SK-N-SH (cell line): ENCODE measurements around the gene IGSF9. TPM values are rescaled to one million over a fixed set of nuclear protein-coding genes. Genes with fewer than 3 reads are reported as not detected.

Source experiments
- CTCF ChIA-PET: fragments of 300-600, 350-600 bp; formaldehyde crosslinking; extraction: SDS; loops from one replicate; lab custom pipeline; 2021; lab: Yijun Ruan, JAX
- POLR2A ChIA-PET: fragments of 350-600 bp; sonication (Branson Sonifier 250); formaldehyde crosslinking; extraction: SDS; loops from one replicate; lab custom pipeline; 2020; ENCODE audit warnings: antibody characterized with exemption, inconsistent platforms; lab: Yijun Ruan, JAX
- DNase-seq: peaks from one replicate; pipeline ENCODE4 v3.0.0; 2012
- H2AFZ ChIP-seq: fragments of 200-600 bp; sonication (generic); 2 replicates; pipeline ENCODE4 v1.8.1; 2016; ENCODE audit warnings: antibody characterized with exemption, mild to moderate bottlenecking, low read depth
- H3F3A ChIP-seq: fragments of 200-600 bp; sonication (generic); replicated peaks from 2 replicates; pipeline ENCODE3; 2016; ENCODE audit warnings: antibody characterized with exemption, mild to moderate bottlenecking; ENCODE audit not compliant: insufficient read depth
- H3K27ac ChIP-seq, 2 experiments: fragments of 200-500 bp in 1 of 2; fragments of 200-600 bp in 1 of 2; sonication (Bioruptor generic) in 1 of 2; sonication (generic), shearing (Covaris generic) in 1 of 2; 2 replicates each; pipeline versions ENCODE4 v1.5.1 to v1.6.1; 2014 to 2016; ENCODE audit warnings: low read depth in 2 of 2, inconsistent platforms in 1 of 2, low read length in 1 of 2, mild to moderate bottlenecking in 1 of 2, mixed read lengths in 1 of 2
- H3K27me3 ChIP-seq: fragments of 200-600 bp; sonication (generic), shearing (Covaris generic); 2 replicates; pipeline ENCODE4 v1.6.1; 2016; ENCODE audit warnings: mixed run types; ENCODE audit not compliant: insufficient read depth
- H3K36me3 ChIP-seq, 2 experiments: fragments of 200-500 bp in 1 of 2; fragments of 200-600 bp in 1 of 2; sonication (Bioruptor generic) in 1 of 2; sonication (generic) in 1 of 2; replicated peaks in 1 of 2; 2 replicates each; pipeline versions ENCODE3 to v1.5.1; 2014 to 2016; ENCODE audit warnings: low read length in 1 of 2, mild to moderate bottlenecking in 1 of 2; ENCODE audit not compliant: insufficient read depth in 2 of 2, control insufficient read depth in 1 of 2
- H3K4me1 ChIP-seq, 2 experiments: fragments of 200-500 bp in 1 of 2; fragments of 200-600 bp in 1 of 2; sonication (Bioruptor generic) in 1 of 2; sonication (generic), shearing (Covaris generic) in 1 of 2; 2 replicates each; pipeline versions ENCODE4 v1.5.1 to v1.6.1; 2014 to 2016; ENCODE audit warnings: low read depth in 1 of 2, low read length in 1 of 2, mixed run types in 1 of 2; ENCODE audit not compliant: insufficient read depth in 2 of 2, control insufficient read depth in 1 of 2
- H3K4me2 ChIP-seq: fragments of 200-600 bp; sonication (generic), shearing (Covaris generic); 2 replicates; pipeline ENCODE4 v1.6.1; 2017; ENCODE audit warnings: mixed run types
- H3K4me3 ChIP-seq, 2 experiments: fragments of 200-500 bp in 1 of 2; fragments of 200-600 bp in 1 of 2; sonication (Bioruptor generic) in 1 of 2; sonication (generic), shearing (Covaris generic) in 1 of 2; 2 replicates each; pipeline versions ENCODE4 v1.5.1 to v1.8.1; 2014 to 2016; ENCODE audit warnings: low read depth in 2 of 2, inconsistent platforms in 1 of 2, low read length in 1 of 2, mild to moderate bottlenecking in 1 of 2, mixed read lengths in 1 of 2, moderate library complexity in 1 of 2
- H3K79me2 ChIP-seq: fragments of 200-600 bp; sonication (generic); 2 replicates; pipeline ENCODE4 v1.8.1; 2017; ENCODE audit warnings: mild to moderate bottlenecking; ENCODE audit not compliant: insufficient read depth
- H3K9ac ChIP-seq: fragments of 200-600 bp; sonication (generic); 2 replicates; pipeline ENCODE4 v1.6.1; 2017; ENCODE audit warnings: mixed run types
- H3K9me2 ChIP-seq: fragments of 200-600 bp; sonication (generic); 2 replicates; pipeline ENCODE4 v1.6.1; 2017; ENCODE audit warnings: mixed run types
- H3K9me3 ChIP-seq: fragments of 200-600 bp; sonication (generic); 2 replicates; pipeline ENCODE4 v1.6.1; 2017; ENCODE audit warnings: mixed run types, mild to moderate bottlenecking, moderate library complexity
- H4K20me1 ChIP-seq: fragments of 200-600 bp; sonication (generic); 2 replicates; pipeline ENCODE4 v1.6.1; 2017; ENCODE audit warnings: mild to moderate bottlenecking, mixed run types; ENCODE audit not compliant: insufficient read depth
- CTCF ChIP-seq: fragments of 200-600 bp; sonication (generic); IDR thresholded peaks from 2 replicates; pipeline ENCODE4 v1.6.1; 2017; ENCODE audit warnings: antibody characterized with exemption, mild to moderate bottlenecking, moderate library complexity
- ELF1 ChIP-seq: IDR thresholded peaks from 2 replicates; pipeline ENCODE4 v1.4.0; 2012
- EZH2phosphoT487 ChIP-seq: fragments of 200-600 bp; sonication (generic); IDR thresholded peaks from 2 replicates; pipeline ENCODE4 v1.6.1; 2017; ENCODE audit warnings: low read depth, mixed run types, mild to moderate bottlenecking, antibody characterized with exemption, moderate library complexity, borderline replicate concordance
- FOXJ3 ChIP-seq: sonication (generic); formaldehyde crosslinking; IDR thresholded peaks from 2 replicates; pipeline ENCODE4 v1.5.1; 2020; ENCODE audit warnings: mild to moderate bottlenecking, missing genetic modification reagents
- GABPA ChIP-seq: IDR thresholded peaks from 2 replicates; pipeline ENCODE4 v1.4.0; 2012; ENCODE audit warnings: low read depth, mild to moderate bottlenecking
- JUND ChIP-seq: IDR thresholded peaks from 2 replicates; pipeline ENCODE4 v1.4.0; 2012
- MEF2A ChIP-seq: IDR thresholded peaks from 2 replicates; pipeline ENCODE4 v1.4.0; 2012; ENCODE audit warnings: low read depth, borderline replicate concordance
- MXI1 ChIP-seq: IDR thresholded peaks from 2 replicates; pipeline ENCODE4 v1.6.1; 2012; ENCODE audit warnings: mild to moderate bottlenecking, low read depth, low read length, improper control_type of control experiment
- PBX3 ChIP-seq: IDR thresholded peaks from 2 replicates; pipeline ENCODE4; 2012
- POLR2AphosphoS5 ChIP-seq: IDR thresholded peaks from 2 replicates; pipeline ENCODE4 v1.6.1; 2012; ENCODE audit warnings: low read depth, low read length
- RXRA ChIP-seq: IDR thresholded peaks from 2 replicates; pipeline ENCODE4 v1.4.0; 2012; ENCODE audit warnings: low read depth, mild to moderate bottlenecking, borderline replicate concordance
- SIN3A ChIP-seq: IDR thresholded peaks from 2 replicates; pipeline ENCODE4 v1.6.1; 2012; ENCODE audit warnings: low read depth, mild to moderate bottlenecking, low read length, moderate library complexity, borderline replicate concordance
- SMC3 ChIP-seq: IDR thresholded peaks from 2 replicates; pipeline ENCODE4 v1.6.1; 2012; ENCODE audit warnings: low read depth, low read length, improper control_type of control experiment
- TAF1 ChIP-seq: IDR thresholded peaks from 2 replicates; pipeline ENCODE4 v1.6.1; 2012; ENCODE audit warnings: low read depth, mild to moderate bottlenecking, low read length, moderate library complexity, borderline replicate concordance
- ZBTB33 ChIP-seq: IDR thresholded peaks from 2 replicates; pipeline ENCODE4 v1.4.0; 2012; ENCODE audit warnings: low read depth, borderline replicate concordance
- WGBS: methylation state at CpG from one replicate; pipeline ENCODE4 v1.1.6; 2017; ENCODE audit warnings: low lambda C conversion rate; 5-methylcytosine and 5-hydroxymethylcytosine counted together
- polyA plus RNA-seq, 3 experiments: library from polyadenylated mRNA; depleted of rRNA; stranded (reverse); fragments of >200 nt; gene quantifications; 2 replicates each; pipeline ENCODE4 v1.2.3, GENCODE V29; 2012
- TF ChIP-seq, protein P1 (sequence below): fragments of 150-350 bp; IDR thresholded peaks from 2 replicates; pipeline ENCODE4 v1.6.1; 2017; ENCODE audit warnings: antibody characterized with exemption, low read length, low read depth, borderline replicate concordance
- TF ChIP-seq, protein P2 (sequence below): IDR thresholded peaks from 2 replicates; pipeline ENCODE4 v1.4.0; 2012; ENCODE audit warnings: low read depth, borderline replicate concordance

The IGSF9 gene
- polyA plus RNA-seq, 1 of the 3 experiments (the other 2 are of a cell fraction), result 2.4 TPM

DNA sequence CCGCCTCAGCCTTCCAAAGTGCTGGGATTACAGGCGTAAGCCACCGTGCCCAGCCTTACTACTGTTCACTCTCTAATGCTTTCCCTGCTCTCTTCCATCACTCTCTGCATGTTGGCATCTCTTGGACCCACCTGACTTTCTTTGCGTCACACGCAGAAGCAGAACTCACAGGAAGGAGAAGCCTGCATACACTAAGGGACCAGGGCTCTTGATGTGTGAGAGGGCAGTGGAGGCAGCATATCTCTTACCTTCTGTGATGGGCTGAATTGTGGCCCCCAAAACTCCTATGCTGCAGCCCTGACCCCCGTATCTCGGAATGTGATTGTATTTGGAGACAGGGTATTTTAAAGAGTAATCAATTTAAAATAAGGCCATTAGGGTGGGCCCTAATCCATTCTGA is 35.4 kb upstream of the IGSF9 start:
- TF ChIP-seq JUND (no peak), SMC3 (no peak), FOXJ3 (no peak)
- peaks cover 46% of the 10 kb centered on the region; the same call in 1 of the 2 replicates for H3K27me3 ChIP-seq
- H2AFZ ChIP-seq, result no peak overlapping the region
- CTCF ChIA-PET, result no interaction called here
- WGBS, result 47% methylated on average over 7 of the region's 7 CpGs
- no peak overlapping the region for H3K4me3 ChIP-seq
- no peak for DNase-seq
- H3K4me1 ChIP-seq, result no peaks in the 10 kb centered on the region
- H3K4me2 ChIP-seq, result no peak overlapping the region
- POLR2A ChIA-PET, result no interaction called here
- H3K27ac ChIP-seq, result no peak overlapping the region
- H3K9me2 ChIP-seq, result no peaks in the 10 kb centered on the region
- no peaks in the 10 kb centered on the region for H4K20me1 ChIP-seq
- no peak overlapping the region for H3K9ac ChIP-seq
- H3K79me2 ChIP-seq, result no peaks in the 10 kb centered on the region
- H3K36me3 ChIP-seq, result no peaks in the 10 kb centered on the region
- no peaks in the 10 kb centered on the region for H3F3A ChIP-seq
- no peaks in the 10 kb centered on the region for H3K9me3 ChIP-seq

GRCh38 chr1:159980076-159980475 is 34.7 kb upstream of the IGSF9 start:
- Histone ChIP-seq H3K4me3 (no peak overlapping the region), H3K9me2 (no peaks in the 10 kb centered on the region), H2AFZ (no peak overlapping the region), H4K20me1 (no peaks in the 10 kb centered on the region), H3K4me1 (no peaks in the 10 kb centered on the region), H3K4me2 (no peak overlapping the region), H3F3A (no peaks in the 10 kb centered on the region), H3K27me3 (peaks cover 51% of the 10 kb centered on the region; the same call in 1 of the 2 replicates), H3K9ac (no peak overlapping the region), H3K79me2 (no peaks in the 10 kb centered on the region), H3K36me3 (no peaks in the 10 kb centered on the region), H3K9me3 (no peaks in the 10 kb centered on the region), H3K27ac (no peak overlapping the region)
- DNase-seq, result no peak
- 4% methylated on average over 6 of the region's 6 CpGs for WGBS
- no peak for TF ChIP-seq POLR2AphosphoS5
- no peak for TF ChIP-seq TAF1
- TF ChIP-seq EZH2phosphoT487, result no peak
- no peak for TF ChIP-seq GABPA
- TF ChIP-seq, protein P1, sequence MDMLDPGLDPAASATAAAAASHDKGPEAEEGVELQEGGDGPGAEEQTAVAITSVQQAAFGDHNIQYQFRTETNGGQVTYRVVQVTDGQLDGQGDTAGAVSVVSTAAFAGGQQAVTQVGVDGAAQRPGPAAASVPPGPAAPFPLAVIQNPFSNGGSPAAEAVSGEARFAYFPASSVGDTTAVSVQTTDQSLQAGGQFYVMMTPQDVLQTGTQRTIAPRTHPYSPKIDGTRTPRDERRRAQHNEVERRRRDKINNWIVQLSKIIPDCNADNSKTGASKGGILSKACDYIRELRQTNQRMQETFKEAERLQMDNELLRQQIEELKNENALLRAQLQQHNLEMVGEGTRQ, result no peak
- TF ChIP-seq PBX3, result no peak
- TF ChIP-seq JUND, result no peak
- no peak for TF ChIP-seq CTCF
- TF ChIP-seq, protein P2, sequence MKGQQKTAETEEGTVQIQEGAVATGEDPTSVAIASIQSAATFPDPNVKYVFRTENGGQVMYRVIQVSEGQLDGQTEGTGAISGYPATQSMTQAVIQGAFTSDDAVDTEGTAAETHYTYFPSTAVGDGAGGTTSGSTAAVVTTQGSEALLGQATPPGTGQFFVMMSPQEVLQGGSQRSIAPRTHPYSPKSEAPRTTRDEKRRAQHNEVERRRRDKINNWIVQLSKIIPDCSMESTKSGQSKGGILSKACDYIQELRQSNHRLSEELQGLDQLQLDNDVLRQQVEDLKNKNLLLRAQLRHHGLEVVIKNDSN, result no peak
- no peak for TF ChIP-seq ELF1
- no peak for TF ChIP-seq RXRA
- TF ChIP-seq MXI1, result no peak
- no peak for TF ChIP-seq SMC3
- TF ChIP-seq SIN3A, result no peak
- TF ChIP-seq ZBTB33, result no peak
- TF ChIP-seq MEF2A, result no peak
- POLR2A ChIA-PET, result no interaction called here
- CTCF ChIA-PET, result no interaction called here
